GM10266 (cell line): ENCODE measurements around the gene ANKRD40.

ENCODE experiments used
- DNase-seq: peaks from one replicate; pipeline ENCODE4 v3.0.0; 2012; ENCODE audit errors: extremely low spot score
- CTCF ChIP-seq: IDR thresholded peaks from 2 replicates; pipeline ENCODE4 v1.5.1; 2012; ENCODE audit warnings: mild to moderate bottlenecking, low read depth; ENCODE audit not compliant: control insufficient read depth, insufficient read depth; ENCODE audit errors: missing control alignments

The ANKRD40 gene

GRCh38 chr17:50680126-50680525, 27.6 kb downstream of the ANKRD40 start:
- no peak for DNase-seq
- TF ChIP-seq CTCF = no peak

DNA sequence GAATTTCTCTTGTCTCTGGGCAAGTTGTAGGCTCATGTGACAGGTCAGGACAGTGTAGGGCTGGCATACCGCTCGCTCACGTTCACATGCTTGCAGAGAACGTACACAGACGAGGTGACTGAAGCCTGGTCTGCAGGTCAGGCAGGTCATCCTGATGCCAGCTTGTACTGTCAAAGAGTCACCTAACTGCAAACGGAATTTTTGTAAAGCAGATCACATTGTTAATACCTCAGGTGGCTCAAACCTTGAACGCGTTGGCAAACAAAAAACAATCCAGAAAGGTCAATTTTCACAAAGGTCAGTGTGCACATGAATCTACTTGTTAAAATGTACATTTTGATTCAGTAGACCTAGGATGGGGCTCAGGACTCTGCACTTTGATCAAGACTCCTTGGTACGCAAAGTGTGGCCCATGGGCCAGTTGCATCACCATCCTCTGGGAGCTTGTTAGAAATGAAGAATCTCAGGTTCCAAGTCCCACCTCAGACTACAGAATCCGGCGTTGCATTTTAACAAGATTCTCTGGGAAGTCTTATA, 28.6 kb downstream of the ANKRD40 start:
- no peak for DNase-seq
- no peak for TF ChIP-seq CTCF

DNA sequence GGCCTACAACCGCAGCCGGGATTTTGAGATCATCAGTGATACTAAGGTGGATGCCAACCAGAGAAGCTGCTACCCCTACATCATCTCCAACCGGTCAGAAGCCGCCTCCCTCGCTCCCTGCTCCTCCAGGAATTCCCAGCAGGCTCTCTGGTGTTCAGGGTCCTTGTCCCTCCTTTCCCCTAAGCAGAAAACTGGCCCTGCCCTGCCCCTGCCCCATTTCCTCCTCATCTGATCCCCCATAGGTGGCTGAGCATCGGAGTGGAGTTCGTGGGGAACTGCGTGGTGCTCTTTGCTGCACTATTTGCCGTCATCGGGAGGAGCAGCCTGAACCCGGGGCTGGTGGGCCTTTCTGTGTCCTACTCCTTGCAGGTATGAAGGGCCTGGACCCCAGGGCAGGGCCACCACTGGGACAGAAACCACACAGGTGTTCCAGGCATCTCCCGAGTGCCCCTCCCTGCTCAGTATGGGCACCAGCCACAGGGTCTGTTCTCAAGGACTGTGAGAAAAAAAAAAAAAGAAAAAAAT, 29.8 kb downstream of the ANKRD40 start:
- no peak for DNase-seq
- no peak for TF ChIP-seq CTCF

DNA sequence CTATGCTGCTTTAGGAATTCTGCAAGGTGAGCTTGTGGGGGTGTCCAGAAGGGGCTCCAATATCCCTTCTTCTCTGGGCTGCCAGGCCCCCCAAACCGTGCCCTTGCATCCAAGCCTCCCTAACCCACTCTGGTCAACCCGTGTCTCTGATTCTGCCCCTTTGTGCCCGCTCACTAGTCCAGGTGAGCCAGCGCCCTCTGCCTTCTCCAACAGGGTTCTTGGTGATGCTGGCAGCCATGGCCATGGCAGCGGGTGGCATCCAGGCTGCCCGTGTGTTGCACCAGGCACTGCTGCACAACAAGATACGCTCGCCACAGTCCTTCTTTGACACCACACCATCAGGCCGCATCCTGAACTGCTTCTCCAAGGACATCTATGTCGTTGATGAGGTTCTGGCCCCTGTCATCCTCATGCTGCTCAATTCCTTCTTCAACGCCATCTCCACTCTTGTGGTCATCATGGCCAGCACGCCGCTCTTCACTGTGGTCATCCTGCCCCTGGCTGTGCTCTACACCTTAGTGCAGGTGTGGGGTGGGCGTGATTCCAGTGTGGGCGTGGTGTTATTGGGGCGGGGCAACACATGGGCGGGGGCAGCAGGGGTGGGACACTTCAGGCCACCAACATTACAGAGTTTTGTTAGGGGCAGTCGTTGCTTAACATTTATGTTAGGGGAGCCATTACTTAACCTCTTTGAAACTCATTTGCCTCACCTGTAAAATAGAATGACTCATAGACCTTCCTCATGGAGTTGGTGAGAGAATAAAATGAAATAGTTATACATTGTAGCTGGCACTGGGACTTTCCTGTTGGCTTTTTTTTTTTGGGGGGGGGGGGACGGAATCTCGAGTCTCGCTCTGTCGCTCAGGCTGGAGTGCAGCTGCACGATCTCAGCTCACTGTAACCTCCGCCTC, 31.4 kb downstream of the ANKRD40 start:
- DNase-seq = no peak
- no peak for TF ChIP-seq CTCF

- no peak for DNase-seq
- TF ChIP-seq CTCF = no peak
Observed at GRCh38 chr17:50675627-50676026, 32.1 kb downstream of the ANKRD40 start.

- TF ChIP-seq CTCF = no peak
- no peak for DNase-seq
Observed at GRCh38 chr17:50675190-50675589, 32.5 kb downstream of the ANKRD40 start.
